ENCODE measurements around the gene CNTN5. TPM values are rescaled to one million over a fixed set of nuclear protein-coding genes. Genes with fewer than 3 reads are reported as not detected.

CNTN5 gene
- total RNA-seq, 1 donor from 2014 or later, result 3.2 TPM

DNA sequence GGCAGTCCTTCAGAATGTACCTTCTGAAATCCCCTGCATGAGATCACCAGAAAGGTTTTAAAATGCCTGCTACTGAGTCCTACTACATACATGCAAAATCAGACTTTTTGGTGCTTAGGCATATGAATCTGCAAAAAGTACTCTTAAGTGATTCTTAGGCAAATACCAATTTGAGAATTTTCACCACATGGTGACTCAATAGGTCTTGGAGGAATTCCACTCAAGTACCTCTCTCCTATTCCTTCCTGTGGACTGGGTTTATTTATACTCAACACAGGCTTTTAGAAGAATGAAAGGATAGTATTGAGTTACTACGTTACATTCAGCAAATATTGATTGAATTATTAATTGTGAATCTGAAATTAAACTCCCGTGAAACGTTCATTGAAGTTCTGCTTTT, 223.9 kb downstream of the CNTN5 start:
- Mint-ChIP-seq H3K9me3 (no peaks in the 10 kb centered on the region), H3K4me3 (no peak overlapping the region), H3K27ac (no peak overlapping the region), H3K36me3 (no peaks in the 10 kb centered on the region), H3K4me1 (ENCODE audit: unreplicated experiment) (no peaks in the 10 kb centered on the region), H3K27me3 (no peaks in the 10 kb centered on the region)
- DNase-seq (ENCODE audit: extremely low spot score, unreplicated experiment), result no peak
- TF ChIP-seq, protein P1, sequence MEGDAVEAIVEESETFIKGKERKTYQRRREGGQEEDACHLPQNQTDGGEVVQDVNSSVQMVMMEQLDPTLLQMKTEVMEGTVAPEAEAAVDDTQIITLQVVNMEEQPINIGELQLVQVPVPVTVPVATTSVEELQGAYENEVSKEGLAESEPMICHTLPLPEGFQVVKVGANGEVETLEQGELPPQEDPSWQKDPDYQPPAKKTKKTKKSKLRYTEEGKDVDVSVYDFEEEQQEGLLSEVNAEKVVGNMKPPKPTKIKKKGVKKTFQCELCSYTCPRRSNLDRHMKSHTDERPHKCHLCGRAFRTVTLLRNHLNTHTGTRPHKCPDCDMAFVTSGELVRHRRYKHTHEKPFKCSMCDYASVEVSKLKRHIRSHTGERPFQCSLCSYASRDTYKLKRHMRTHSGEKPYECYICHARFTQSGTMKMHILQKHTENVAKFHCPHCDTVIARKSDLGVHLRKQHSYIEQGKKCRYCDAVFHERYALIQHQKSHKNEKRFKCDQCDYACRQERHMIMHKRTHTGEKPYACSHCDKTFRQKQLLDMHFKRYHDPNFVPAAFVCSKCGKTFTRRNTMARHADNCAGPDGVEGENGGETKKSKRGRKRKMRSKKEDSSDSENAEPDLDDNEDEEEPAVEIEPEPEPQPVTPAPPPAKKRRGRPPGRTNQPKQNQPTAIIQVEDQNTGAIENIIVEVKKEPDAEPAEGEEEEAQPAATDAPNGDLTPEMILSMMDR (conservative IDR thresholded peaks at IDR 0.05), result no peak

DNA sequence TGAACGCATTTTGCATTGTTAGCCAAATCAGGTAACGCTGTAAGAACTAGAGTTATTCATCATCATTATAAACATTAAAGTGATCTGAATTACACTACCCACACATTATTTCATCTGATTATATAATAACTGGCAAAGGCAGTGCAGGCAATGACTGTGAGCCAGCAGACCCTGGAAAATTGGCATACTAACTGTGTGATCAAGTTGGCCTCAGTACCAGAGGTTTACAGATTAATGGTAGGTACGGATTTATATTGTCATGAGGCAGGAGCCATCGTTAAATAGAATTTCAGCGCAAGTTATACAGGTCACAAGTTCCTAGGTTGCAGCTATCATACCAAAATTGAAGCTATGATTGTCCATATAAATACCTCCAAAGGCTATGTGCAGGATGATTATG, 225.4 kb downstream of the CNTN5 start:
- Mint-ChIP-seq H3K9me3 (no peaks in the 10 kb centered on the region), H3K36me3 (no peaks in the 10 kb centered on the region), H3K4me3 (no peak overlapping the region), H3K4me1 (ENCODE audit: unreplicated experiment) (no peaks in the 10 kb centered on the region), H3K27me3 (no peaks in the 10 kb centered on the region), H3K27ac (no peak overlapping the region)
- DNase-seq (ENCODE audit: extremely low spot score, unreplicated experiment), result no peak
- TF ChIP-seq, protein P1 (conservative IDR thresholded peaks at IDR 0.05), result no peak

DNA sequence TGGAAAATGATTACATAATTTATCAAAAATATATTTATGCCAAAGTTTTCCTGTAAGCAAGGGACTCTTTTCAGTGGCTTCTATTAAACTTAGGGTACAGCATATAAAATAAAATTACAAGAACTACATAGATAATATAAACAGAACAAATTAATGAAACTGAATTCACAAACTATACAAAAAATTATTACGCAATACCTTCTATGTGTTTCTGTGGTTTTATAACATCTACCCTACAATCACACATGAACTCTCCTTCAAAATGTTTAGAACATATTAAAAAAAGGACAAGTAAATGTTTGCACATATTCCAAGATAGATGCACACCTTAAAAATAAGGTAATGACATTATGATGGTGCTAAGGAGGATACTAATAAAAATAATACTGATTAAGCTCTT, 235.9 kb downstream of the CNTN5 start:
- no peaks in the 10 kb centered on the region for H3K36me3 Mint-ChIP-seq
- no peaks in the 10 kb centered on the region for H3K4me1 Mint-ChIP-seq (ENCODE audit: unreplicated experiment)
- no peak for DNase-seq (ENCODE audit: extremely low spot score, unreplicated experiment)
- TF ChIP-seq, protein P1 (conservative IDR thresholded peaks at IDR 0.05), result no peak
- no peaks in the 10 kb centered on the region for H3K9me3 Mint-ChIP-seq
- H3K27me3 Mint-ChIP-seq, result no peaks in the 10 kb centered on the region
- H3K4me3 Mint-ChIP-seq, result no peak overlapping the region
- no peak overlapping the region for H3K27ac Mint-ChIP-seq

DNA sequence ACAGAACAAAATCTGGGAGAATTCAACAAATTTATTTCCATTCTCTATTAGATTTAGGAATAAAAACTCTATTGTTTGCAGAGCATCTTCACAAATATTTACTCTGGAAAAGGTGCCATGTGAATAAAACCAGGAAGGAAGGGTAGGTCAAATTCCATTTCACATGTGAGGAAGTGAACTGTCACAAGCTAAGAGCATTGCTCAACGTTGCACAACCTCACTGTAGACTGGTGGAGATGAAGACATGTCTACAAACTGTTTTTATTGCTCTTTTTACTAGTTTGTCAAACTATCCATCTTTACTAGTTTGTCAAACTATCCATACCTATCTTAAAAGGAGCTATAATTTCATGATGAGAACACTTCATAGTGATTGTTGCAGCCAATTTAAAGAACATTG, 236.4 kb downstream of the CNTN5 start:
- no peaks in the 10 kb centered on the region for H3K4me1 Mint-ChIP-seq (ENCODE audit: unreplicated experiment)
- no peak overlapping the region for H3K4me3 Mint-ChIP-seq
- TF ChIP-seq, protein P1 (conservative IDR thresholded peaks at IDR 0.05), result no peak
- H3K27ac Mint-ChIP-seq, result no peak overlapping the region
- no peak for DNase-seq (ENCODE audit: extremely low spot score, unreplicated experiment)
- H3K36me3 Mint-ChIP-seq, result no peaks in the 10 kb centered on the region
- no peaks in the 10 kb centered on the region for H3K27me3 Mint-ChIP-seq
- no peaks in the 10 kb centered on the region for H3K9me3 Mint-ChIP-seq

DNA sequence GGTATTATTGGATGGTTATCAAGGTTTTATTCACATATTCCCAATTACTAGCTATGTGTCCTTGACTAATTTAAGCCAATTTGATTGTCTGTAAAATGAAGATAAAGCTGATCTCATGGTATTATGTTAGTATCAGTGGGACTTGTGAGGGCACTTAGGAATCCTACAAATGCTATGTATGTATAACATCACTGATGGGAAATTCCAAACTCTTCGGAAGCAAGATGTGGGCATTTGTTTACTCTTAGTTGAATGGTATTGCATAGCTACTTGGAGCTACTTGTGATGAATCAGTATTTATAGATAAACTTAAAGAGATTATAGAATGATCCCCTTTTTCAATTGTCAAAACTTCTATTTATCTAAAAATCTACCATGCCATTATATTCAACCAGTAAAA, 239.9 kb downstream of the CNTN5 start:
- Mint-ChIP-seq H3K4me3 (no peak overlapping the region), H3K36me3 (no peaks in the 10 kb centered on the region), H3K4me1 (ENCODE audit: unreplicated experiment) (no peaks in the 10 kb centered on the region), H3K27ac (no peak overlapping the region), H3K9me3 (no peaks in the 10 kb centered on the region), H3K27me3 (no peaks in the 10 kb centered on the region)
- DNase-seq (ENCODE audit: extremely low spot score, unreplicated experiment), result no peak
- TF ChIP-seq, protein P1 (conservative IDR thresholded peaks at IDR 0.05), result no peak

DNA sequence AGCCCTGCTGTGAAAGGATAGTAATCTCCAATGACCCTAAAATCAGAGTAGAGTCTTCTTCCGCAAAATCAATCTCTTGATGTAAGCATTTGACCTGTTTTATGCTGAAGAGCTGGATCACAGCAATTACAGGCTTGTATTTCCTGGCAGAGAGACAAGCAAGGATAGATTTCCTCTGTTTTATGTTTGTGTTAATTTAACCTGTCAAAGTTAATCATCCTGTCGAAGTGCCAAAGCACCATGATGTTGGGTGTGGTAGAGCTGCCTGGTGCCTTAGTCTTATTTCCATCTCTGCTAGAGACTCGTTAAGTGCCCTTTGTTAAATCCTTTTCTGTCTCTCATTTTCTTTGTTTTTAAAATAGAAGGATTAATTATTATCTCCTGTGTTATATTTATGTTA, 248.1 kb downstream of the CNTN5 start:
- Mint-ChIP-seq H3K4me3 (no peak overlapping the region), H3K27ac (no peak overlapping the region), H3K4me1 (ENCODE audit: unreplicated experiment) (no peaks in the 10 kb centered on the region), H3K36me3 (no peaks in the 10 kb centered on the region), H3K27me3 (no peaks in the 10 kb centered on the region), H3K9me3 (no peaks in the 10 kb centered on the region)
- TF ChIP-seq, protein P1 (conservative IDR thresholded peaks at IDR 0.05), result no peak
- DNase-seq (ENCODE audit: extremely low spot score, unreplicated experiment), result no peak
